ENCODE data around the gene KRT81.
A peak's percentile ranks its signal among the peaks of the same experiment; 100 is the strongest.

KRT81 gene

DNA sequence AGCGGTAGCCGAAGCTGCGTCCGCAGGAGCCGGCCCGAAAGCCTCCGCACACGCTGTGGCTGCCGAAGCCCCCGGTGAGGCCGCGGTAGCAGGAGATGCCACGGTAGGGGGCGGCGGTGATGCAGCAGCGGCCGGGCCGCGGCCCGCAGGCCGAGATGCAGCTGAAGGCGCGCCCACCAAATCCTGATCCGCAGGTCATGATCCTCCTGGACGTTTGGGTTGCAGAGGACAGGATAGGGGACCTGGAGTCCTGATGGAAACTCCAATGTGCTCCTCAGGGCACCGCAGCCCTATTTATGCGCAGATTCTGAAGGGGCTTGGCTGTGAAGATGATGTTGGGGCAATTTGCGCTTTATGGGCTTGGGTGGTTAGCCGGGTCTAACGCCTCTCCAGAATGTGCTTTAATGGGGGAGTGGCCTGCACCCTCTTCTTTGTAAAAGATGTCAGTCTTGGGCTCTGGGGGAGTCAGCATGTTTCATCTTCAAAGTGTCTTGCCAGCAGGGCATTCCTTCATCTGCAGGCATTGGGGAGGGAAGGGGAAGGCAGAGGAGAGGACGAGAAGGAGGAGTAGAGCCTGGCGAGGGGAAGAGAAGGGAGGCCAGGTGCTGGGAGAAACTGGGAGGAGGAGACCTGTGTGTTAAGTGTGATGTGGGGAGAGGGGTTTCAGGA is at the start of gene KRT81:
TSS of gene KRT81 (minus strand) at position 268 of the 669 bp plus-strand sequence. CDS start at position 199, 69 bp downstream.
- DNase-seq (ENCODE audit: low spot score): no peak

DNA sequence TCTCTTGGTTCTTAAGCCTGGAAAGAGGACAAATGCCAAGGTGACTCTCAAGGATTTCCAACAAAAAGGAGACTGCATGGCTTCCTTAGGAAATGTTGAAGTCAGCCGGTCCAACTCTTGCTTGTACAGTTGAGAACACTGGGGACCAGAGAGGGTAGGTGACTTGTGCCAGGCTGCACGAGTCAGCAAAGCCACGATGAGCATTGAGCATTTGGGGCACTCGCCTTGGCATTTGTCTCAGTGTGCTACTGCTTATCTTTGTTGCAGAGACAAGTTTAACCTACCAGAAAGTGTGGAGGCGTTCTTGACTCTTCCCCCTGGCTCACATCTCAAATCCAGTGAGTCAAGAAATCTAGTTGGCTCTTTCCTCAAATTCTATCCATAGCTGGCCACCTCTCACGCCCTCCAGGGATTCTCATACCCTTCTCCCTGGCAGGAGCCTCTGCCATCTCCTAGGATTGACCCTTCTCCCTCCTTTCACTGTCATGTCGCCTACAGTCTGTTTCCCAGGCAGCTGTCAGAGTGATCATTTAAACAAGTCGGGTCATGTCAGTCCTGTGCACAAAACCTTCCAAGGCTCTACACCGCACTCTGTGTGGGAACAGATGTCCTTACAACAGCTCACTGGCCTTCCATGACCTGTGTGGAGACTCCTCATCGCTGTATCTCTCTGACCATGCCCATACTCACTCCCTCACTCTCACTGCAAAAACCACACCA is 47.1 kb upstream of the KRT81 start:
- DNase-seq (ENCODE audit: low spot score): no peak

GRCh38 chr12:52337054-52337453 is 45.7 kb upstream of the KRT81 start:
- DNase-seq (ENCODE audit: low spot score): no peak

DNA sequence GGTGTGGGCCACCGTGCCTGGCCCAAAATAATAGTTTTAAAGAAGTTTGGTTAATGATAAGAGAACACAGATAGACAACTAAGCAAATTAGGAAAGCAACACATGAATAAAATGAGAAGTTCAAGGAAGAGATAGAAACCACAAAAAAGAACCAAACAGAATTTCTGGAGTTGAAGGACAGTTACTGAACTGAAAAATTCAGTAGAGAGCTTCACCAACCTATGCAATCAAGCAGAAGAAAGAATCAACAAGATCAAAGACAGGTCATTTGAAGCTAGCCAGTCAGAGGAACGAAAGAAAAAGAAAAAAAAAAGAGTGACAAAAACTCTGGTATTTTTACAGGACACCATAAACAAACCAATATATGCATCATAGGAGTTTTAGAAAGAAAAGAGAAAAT is 45.3 kb upstream of the KRT81 start:
- no peak for DNase-seq (ENCODE audit: low spot score)

- DNase-seq (ENCODE audit: low spot score): no peak
Measured at GRCh38 chr12:52335598-52336262, 44.4 kb upstream of the KRT81 start.

DNA sequence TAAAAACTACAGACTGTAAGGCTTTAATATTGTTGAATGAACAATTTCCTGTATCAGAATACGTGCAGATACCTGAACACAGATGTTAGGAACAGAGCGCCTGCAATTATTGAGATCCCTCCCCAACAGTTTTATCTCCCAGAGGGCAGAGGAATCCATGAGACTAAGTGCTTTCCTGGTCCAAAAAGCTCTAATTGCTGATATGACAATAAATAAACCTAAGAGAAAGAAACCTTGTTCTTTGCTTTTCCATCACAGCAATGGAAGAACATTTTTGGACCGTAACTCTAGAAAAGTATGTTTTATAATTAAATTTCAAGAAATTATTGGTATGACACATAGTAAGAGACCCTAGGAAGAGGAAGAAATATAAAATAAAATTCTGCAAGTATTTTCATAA is 42.9 kb upstream of the KRT81 start:
- no peak for DNase-seq (ENCODE audit: low spot score)

GRCh38 chr12:52333321-52333720 is 42.0 kb upstream of the KRT81 start:
- DNase-seq (ENCODE audit: low spot score): no peak

DNA sequence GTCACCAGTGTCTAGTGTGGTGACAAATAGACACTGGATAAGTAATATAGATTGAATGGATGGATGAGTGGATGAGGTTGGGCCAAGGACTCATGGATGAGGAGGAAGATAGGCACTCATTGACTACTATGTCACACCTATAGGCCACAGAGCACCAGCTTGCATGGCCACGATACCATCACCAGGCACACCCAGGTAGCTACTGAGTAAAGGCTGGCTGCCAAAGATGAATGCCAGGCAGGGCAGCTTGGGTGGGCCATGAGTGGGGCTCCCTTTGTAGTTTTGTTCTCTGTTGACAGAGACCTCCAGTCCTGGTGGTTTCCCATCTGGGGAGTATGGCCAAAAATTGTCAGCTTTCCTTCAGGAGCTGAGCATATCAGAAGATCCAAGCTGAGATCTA is 41.0 kb upstream of the KRT81 start:
- no peak for DNase-seq (ENCODE audit: low spot score)

GRCh38 chr12:52331833-52332232 is 40.5 kb upstream of the KRT81 start:
- DNase-seq (ENCODE audit: low spot score): no peak

DNA sequence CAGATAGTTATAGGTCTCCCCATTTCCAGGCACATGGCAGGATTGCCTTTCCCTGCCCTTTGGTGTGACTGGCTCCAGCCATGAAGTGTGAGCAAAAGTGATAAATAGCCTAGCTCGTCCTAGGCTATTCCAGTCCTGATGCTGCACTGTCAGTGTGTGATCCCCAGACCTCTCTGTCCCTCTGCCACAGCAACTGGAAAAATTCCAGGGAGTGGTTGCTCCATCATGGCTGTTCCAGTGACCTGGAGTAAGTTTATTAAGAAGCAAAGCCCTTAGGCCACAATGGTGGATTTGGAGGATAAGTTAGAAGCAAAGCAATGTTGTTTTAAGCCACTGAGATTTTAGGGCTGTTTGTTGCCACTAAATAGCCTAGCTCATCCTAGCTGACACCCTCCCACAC is 39.7 kb upstream of the KRT81 start:
- DNase-seq (ENCODE audit: low spot score): no peak

GRCh38 chr12:52327830-52328500 is 36.6 kb upstream of the KRT81 start:
- no peak for DNase-seq (ENCODE audit: low spot score)

DNA sequence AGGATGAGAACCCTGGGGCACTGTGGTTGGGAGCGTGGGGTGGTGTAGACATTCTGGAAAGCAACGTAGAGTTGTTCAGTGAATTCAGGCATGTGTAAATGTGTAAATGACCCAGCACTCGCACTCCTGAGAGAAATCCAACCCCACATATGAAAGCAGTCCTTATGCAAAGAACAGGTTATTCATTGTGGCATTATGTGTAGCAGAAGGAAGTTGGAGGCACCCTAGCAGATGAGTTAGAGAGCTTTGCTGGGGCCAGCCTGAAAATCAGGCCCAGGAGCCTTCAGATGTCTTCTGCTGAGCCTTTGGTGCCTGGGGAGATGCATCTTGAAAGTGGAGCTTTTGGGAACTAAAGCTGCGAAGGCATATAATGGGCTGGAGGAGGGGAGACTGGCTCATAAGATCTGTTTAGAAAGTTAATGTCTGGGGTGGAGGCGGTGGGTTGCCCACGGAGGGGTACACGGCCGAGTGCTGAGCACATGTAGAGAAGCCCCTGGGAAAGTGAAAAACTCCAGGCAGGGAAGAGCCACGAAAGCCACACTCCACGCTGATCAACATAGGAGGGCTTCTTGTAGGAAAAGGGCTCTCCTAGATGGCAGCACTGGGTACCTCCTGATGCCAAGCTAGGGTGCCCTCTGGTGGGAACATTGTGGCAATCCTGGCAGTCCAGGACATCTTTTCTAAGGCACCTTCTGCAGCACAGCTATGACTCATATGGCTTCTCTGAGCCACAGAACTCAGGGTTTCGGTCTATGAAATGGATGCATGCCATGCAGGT is 35.9 kb upstream of the KRT81 start:
- peak; percentile 98 for DNase-seq (ENCODE audit: low spot score)

GRCh38 chr12:52324153-52324444 is 32.8 kb upstream of the KRT81 start:
- no peak for DNase-seq (ENCODE audit: low spot score)

DNA sequence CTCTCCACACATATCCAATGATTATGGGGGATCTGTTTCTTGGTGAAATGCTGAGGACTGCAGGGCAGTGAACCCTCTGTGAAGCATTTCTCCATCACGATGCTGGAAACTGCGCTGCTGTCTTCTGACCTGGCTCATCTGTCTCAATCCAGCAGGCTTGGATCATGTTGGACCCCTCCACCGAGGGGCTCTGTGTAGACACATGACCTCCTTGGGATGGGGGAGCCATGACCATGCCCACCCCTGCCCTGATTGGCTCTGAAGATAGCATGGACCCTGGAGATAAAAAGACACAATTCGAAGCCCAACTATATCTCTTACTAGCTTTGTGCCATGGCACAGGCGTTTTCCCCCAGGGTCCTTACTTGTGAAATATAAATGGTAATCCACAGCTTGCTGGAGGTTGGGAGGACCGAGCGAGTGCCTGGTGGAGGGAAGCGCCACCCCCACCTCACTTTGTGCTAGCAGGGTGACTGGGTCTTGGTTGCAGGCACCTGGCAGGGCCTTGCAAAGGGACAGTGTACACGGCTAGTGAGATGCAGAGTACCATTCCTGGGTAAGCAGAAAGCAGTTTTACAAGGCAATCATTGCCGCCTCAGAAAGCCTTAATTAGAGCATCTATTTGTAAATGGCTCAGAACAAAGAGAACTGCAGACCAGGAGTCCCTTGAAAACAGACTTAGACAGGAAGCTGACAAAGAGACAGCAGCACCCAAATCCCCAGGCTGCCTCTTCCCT is 32.2 kb upstream of the KRT81 start:
- DNase-seq (ENCODE audit: low spot score): no peak

DNA sequence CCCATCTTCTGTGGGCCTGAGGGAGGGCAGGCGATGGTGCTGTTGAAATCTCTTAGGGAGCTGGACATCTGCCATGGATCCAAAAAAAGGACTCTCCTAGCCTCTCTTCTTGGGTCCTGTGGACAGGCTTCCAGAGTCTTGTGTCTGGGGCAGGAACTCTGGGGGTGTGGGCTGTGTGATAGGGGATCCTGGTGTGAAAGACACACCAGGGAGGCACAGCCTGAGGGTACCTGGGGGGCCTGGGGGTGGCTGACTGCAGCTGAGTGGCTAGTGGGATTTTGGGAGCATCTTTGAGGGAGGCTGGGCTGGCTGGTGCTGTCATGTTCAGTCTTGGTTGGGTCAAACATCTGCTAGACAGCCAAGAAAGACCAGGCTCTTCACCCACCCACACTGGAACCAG is 31.7 kb upstream of the KRT81 start:
- DNase-seq (ENCODE audit: low spot score): no peak

DNA sequence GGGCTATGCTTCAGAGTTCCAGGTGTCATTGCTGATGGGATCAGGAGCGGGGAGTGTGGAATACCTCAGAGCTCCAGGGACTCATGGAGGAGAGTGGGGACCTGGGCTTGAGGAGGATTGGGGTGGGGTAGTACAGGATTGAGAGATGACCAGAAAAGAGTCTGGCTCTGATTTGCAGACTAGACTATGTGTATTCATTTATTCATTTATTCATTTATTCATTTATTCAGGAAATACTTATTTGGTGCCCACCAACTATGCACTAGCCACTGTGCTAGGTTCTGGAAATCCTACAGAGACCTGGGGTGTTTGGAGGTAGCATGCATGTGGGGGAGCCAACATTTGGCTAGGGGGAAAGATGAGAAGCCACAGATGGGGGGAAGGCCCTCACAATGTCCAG is 30.7 kb upstream of the KRT81 start:
- no peak for DNase-seq (ENCODE audit: low spot score)

DNA sequence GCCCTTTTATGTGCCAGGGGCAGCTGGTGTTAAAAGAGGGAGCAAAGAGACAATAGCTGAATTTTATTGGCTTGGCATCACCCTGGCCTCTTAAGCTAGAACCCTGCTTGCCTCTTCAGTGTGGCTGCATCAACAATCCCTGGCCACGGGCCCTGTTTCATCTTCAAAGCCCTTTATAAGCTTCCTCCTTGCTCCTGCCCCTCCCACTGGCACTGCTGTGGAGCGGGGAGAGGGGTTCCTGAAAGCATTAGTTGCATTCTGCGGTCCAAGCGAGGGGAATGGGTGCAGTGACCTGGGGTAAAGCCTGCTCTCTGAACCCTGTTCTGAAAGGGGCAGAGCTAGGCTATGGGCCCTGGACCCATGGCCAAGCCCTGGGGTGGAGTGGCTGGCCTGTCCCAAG is 30.1 kb upstream of the KRT81 start:
- DNase-seq (ENCODE audit: low spot score): no peak

DNA sequence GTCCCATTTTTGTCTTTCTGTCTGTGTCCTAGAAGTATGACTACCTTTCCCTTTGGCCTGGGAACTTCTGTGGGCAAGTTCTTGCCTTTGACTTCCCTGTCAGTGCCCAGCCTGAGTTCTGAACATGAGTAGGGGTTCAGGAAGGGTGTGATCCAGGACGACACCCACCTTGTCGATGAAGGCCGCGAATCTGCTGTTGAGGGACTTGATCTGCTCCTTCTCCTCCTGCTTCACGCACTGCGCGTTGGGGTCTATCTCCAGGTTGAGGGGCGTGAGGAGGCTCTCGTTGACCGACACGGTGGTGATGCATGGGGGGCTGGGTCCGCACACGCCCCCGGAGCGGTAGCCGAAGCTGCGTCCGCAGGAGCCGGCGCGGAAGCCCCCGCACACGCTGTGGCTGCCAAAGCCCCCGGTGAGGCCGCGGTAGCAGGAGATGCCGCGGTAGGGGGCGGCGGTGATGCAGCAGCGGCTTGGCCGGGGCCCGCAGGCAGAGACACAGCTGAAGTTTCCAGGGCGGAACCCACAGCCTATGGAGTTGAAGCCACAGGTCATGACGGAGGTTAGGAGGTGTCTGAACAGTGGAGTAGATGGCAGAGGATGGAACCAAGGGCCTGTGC is 29.6 kb upstream of the KRT81 start, which contains the start of gene KRT83:
TSS of gene KRT83 (minus strand) at position 615 of the 617 bp plus-strand sequence. CDS start at position 552, 63 bp downstream.
- DNase-seq (ENCODE audit: low spot score): no peak

DNA sequence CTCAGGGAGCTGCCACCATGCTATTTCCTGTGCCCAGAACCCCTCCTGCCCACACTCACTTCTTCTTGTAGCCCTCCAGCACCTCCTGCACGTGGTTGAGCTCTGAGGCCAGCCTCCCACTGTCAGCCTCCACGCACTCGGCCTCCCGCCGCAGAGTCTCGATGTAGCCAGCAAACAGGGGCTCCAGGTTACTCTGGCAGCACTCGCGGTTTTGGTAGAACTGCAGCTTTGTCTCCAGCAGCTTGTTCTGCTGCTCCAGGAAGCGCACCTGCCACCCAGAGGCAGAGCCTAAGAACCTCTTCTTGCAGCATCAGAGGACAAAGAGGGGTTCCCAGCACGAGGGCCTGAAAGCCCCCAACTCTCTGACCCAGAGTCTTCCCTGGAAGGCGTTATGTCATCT is 27.8 kb upstream of the KRT81 start:
- no peak for DNase-seq (ENCODE audit: low spot score)

- DNase-seq (ENCODE audit: low spot score): no peak
Measured at GRCh38 chr12:52318241-52318990, 27.1 kb upstream of the KRT81 start.

All from COLO829 (cell line).